Measurements from ENCODE around the gene SERPINA12. TPM values are rescaled to one million over a fixed set of nuclear protein-coding genes. Genes with fewer than 3 reads are reported as not detected.
"Not testable (repeated sequence)": the region's sequence is repeated elsewhere in the genome, so short reads cannot be mapped to it uniquely, and the experiment has no call there.

Gene SERPINA12
- polyA plus RNA-seq, 1 donor from 2014 or later: not detected

DNA sequence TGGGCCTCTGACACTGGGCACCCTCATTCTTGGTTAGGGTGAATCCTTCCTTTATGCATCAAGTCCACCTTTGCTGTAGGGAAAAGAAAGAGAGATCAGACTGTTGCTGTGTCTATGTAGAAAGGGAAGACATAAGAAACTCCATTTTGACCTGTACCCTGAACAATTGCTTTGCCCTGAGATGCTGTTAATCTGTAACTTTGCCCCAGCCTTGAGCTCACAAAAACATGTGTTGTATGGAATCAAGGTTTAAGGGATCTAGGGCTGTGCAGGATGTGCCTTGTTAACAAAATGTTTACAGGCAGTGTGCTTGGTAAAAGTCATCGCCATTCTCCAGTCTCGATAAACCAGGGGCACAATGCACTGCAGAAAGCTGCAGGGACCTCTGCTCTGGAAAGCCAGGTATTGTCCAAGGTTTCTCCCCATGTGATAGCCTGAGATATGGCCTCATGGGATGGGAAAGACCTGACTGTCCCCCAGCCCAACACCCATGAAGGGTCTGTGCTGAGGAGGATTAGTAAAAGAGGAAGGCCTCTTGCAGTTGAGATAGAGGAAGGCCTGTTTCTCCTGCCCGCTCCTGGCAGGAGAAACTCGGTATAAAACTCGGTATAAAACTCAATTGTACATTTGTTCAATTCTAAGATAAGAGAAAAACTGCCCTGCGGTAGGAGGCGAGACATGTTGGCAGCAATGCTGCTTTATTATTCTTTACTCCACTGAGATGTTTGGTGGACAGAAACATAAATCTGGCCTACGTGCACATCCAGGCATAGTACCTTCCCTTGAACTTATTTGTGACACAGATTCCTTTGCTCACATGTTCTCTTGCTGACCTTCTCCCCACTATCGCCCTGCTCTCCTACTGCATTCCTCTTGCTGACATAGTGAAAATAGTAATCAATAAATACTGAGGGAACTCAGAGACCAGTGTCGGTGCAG is 26.9 kb downstream of the SERPINA12 start:
- not testable (repeated sequence) for H3K9me3 ChIP-seq (ENCODE audit: low read length); H3K27ac ChIP-seq (ENCODE audit: low read length); H3K79me2 ChIP-seq (replicated peaks; ENCODE audit: insufficient read depth, low read length); H3F3A ChIP-seq (ENCODE audit: insufficient read depth, low read length, poor library complexity, severe bottlenecking); H3K9ac ChIP-seq (ENCODE audit: low read length); H3K4me2 ChIP-seq (ENCODE audit: low read length); H3K27me3 ChIP-seq (ENCODE audit: insufficient read depth, low read depth, low read length); H3K36me3 ChIP-seq (ENCODE audit: insufficient read depth, low read length); H3K4me3 ChIP-seq (ENCODE audit: low read length); H3K9me2 ChIP-seq (ENCODE audit: insufficient read depth, low read length); H2AFZ ChIP-seq (ENCODE audit: low read depth, low read length); H4K20me1 ChIP-seq (ENCODE audit: insufficient read depth)

DNA sequence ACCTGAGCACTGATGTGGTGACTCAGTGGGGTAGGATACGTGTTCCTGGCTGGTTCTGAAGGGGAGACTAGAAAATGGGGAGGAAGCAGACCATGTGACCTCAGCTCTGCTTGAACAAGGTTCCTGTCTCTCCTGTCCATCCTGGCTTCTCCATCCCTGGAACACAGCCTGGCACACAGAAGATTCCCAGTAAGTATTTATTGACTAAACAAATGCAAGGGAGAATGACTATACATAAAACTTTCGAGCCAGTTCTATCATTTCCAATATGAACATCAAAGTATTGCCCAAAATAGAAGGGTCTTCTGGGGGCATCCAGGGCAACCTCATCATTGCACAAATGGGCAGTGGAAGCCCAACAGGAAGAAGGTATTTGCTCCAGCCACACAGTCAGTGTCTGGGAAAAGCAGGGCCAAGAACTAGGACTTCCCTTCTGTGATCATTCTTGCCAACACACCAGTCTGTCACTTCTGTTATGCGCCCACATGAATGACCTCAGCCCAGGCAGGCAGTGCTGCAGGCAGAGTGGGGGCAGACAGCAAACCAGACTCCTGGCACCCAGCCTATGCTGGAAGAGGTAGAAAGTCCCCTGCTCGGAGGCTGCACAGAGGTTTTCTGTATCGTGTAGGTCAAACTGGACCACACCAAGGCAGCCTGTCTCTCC is 27.7 kb downstream of the SERPINA12 start:
- Histone ChIP-seq H3K9me2 (ENCODE audit: insufficient read depth, low read length) (no peaks in the 10 kb centered on the region), H2AFZ (ENCODE audit: low read depth, low read length) (no peak overlapping the region), H3K4me3 (ENCODE audit: low read length) (no peak overlapping the region), H3K79me2 (replicated peaks; ENCODE audit: insufficient read depth, low read length) (no peaks in the 10 kb centered on the region), H3K36me3 (ENCODE audit: insufficient read depth, low read length) (no peaks in the 10 kb centered on the region), H3K9ac (ENCODE audit: low read length) (no peak overlapping the region), H3F3A (ENCODE audit: insufficient read depth, low read length, poor library complexity, severe bottlenecking) (no peaks in the 10 kb centered on the region), H3K4me2 (ENCODE audit: low read length) (no peak overlapping the region), H3K27ac (ENCODE audit: low read length) (no peak overlapping the region), H3K9me3 (ENCODE audit: low read length) (peaks cover 4% of the 10 kb centered on the region), H3K27me3 (ENCODE audit: insufficient read depth, low read depth, low read length) (no peaks in the 10 kb centered on the region), H4K20me1 (ENCODE audit: insufficient read depth) (no peaks in the 10 kb centered on the region)
- TF ChIP-seq, protein P1, sequence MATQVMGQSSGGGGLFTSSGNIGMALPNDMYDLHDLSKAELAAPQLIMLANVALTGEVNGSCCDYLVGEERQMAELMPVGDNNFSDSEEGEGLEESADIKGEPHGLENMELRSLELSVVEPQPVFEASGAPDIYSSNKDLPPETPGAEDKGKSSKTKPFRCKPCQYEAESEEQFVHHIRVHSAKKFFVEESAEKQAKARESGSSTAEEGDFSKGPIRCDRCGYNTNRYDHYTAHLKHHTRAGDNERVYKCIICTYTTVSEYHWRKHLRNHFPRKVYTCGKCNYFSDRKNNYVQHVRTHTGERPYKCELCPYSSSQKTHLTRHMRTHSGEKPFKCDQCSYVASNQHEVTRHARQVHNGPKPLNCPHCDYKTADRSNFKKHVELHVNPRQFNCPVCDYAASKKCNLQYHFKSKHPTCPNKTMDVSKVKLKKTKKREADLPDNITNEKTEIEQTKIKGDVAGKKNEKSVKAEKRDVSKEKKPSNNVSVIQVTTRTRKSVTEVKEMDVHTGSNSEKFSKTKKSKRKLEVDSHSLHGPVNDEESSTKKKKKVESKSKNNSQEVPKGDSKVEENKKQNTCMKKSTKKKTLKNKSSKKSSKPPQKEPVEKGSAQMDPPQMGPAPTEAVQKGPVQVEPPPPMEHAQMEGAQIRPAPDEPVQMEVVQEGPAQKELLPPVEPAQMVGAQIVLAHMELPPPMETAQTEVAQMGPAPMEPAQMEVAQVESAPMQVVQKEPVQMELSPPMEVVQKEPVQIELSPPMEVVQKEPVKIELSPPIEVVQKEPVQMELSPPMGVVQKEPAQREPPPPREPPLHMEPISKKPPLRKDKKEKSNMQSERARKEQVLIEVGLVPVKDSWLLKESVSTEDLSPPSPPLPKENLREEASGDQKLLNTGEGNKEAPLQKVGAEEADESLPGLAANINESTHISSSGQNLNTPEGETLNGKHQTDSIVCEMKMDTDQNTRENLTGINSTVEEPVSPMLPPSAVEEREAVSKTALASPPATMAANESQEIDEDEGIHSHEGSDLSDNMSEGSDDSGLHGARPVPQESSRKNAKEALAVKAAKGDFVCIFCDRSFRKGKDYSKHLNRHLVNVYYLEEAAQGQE (IDR thresholded peaks at IDR 0.05; ENCODE audit: borderline replicate concordance): no peak
- TF ChIP-seq TAF1 (IDR thresholded peaks at IDR 0.05; ENCODE audit: low read depth) (no peak), SMC3 (conservative IDR thresholded peaks at IDR 0.05; ENCODE audit: poor library complexity) (no peak), EZH2 (IDR thresholded peaks at IDR 0.05; ENCODE audit: borderline replicate concordance, insufficient read depth, low read length, poor library complexity, severe bottlenecking) (no peak), MXI1 (conservative IDR thresholded peaks at IDR 0.05; ENCODE audit: poor library complexity, severe bottlenecking) (no peak), POLR2AphosphoS5 (IDR thresholded peaks at IDR 0.05) (no peak), EP300 (conservative IDR thresholded peaks at IDR 0.05; ENCODE audit: poor library complexity, severe bottlenecking) (no peak), RAD21 (conservative IDR thresholded peaks at IDR 0.05) (no peak)
- TF ChIP-seq, protein P2, sequence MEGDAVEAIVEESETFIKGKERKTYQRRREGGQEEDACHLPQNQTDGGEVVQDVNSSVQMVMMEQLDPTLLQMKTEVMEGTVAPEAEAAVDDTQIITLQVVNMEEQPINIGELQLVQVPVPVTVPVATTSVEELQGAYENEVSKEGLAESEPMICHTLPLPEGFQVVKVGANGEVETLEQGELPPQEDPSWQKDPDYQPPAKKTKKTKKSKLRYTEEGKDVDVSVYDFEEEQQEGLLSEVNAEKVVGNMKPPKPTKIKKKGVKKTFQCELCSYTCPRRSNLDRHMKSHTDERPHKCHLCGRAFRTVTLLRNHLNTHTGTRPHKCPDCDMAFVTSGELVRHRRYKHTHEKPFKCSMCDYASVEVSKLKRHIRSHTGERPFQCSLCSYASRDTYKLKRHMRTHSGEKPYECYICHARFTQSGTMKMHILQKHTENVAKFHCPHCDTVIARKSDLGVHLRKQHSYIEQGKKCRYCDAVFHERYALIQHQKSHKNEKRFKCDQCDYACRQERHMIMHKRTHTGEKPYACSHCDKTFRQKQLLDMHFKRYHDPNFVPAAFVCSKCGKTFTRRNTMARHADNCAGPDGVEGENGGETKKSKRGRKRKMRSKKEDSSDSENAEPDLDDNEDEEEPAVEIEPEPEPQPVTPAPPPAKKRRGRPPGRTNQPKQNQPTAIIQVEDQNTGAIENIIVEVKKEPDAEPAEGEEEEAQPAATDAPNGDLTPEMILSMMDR (IDR thresholded peaks at IDR 0.05; ENCODE audit: poor library complexity, severe bottlenecking): no peak

All from neural cell (in vitro differentiated cells).